Stimulated activated CD8-positive, alpha-beta memory T cell treated with anti-CD3 and anti-CD28 coated beads, Interleukin-2, amount 100 ng/mL, for 1 hour (primary cell): Measurements from ENCODE around the gene EXOC3.
"Not testable (repeated sequence)": the region's sequence is repeated elsewhere in the genome, so short reads cannot be mapped to it uniquely, and the experiment has no call there.

Experiments
- DNase-seq, 2 donors: peaks; one replicate each; pipeline ENCODE4 v3.0.0-alpha.2; 2020; ENCODE audit warnings: low read depth in 2 of 2

EXOC3 gene

GRCh38 chr5:501105-501830 is 58.3 kb downstream of the EXOC3 start:
- no peak for DNase-seq

- DNase-seq: no peak
These were observed 58.8 kb downstream of the EXOC3 start for GRCh38 chr5:501831-502184.

GRCh38 chr5:502325-503079 is 59.5 kb downstream of the EXOC3 start:
- no peak for DNase-seq

GRCh38 chr5:504326-505154 is 61.6 kb downstream of the EXOC3 start:
- DNase-seq: no peak

- no peak for DNase-seq
These were observed 63.1 kb downstream of the EXOC3 start for GRCh38 chr5:505951-506525.

- DNase-seq: not testable (repeated sequence)
These were observed 65.1 kb downstream of the EXOC3 start for GRCh38 chr5:507986-508575.

- DNase-seq: no peak
These were observed 66.7 kb downstream of the EXOC3 start for GRCh38 chr5:509611-510185.

- no peak for DNase-seq
These were observed 67.5 kb downstream of the EXOC3 start for GRCh38 chr5:510521-510920.

- DNase-seq: no peak
These were observed 68.5 kb downstream of the EXOC3 start for GRCh38 chr5:511476-511875.

GRCh38 chr5:513216-514100 is 70.5 kb downstream of the EXOC3 start:
- no peak for DNase-seq

GRCh38 chr5:514101-514485 is 71.1 kb downstream of the EXOC3 start:
- DNase-seq: no peak

GRCh38 chr5:514673-515072 is 71.7 kb downstream of the EXOC3 start:
- DNase-seq: no peak

GRCh38 chr5:515273-515836 is 72.4 kb downstream of the EXOC3 start:
- no peak for DNase-seq

- no peak for DNase-seq
These were observed 73.5 kb downstream of the EXOC3 start for GRCh38 chr5:516338-516925.
